H9 (cell line): Measurements from ENCODE around the gene MLKL. TPM values are rescaled to one million over a fixed set of nuclear protein-coding genes. Genes with fewer than 3 reads are reported as not detected.

Experiments
- DNase-seq: peaks from one replicate; pipeline ENCODE4 v3.0.0-alpha.2; 2017
- H2AFZ ChIP-seq: one replicate; pipeline ENCODE4 v1.6.1; 2013; ENCODE audit warnings: mild to moderate bottlenecking, low read length, control low read depth, moderate library complexity
- H2AK5ac ChIP-seq: 2 replicates; pipeline ENCODE4 v1.6.1; 2013; ENCODE audit warnings: low read length, control low read depth, mixed read lengths; ENCODE audit not compliant: insufficient read length
- H2BK120ac ChIP-seq: one replicate; pipeline ENCODE4 v1.6.1; 2013; ENCODE audit warnings: low read depth, mild to moderate bottlenecking, low read length, control low read depth, inconsistent platforms; ENCODE audit not compliant: poor library complexity, severe bottlenecking
- H2BK12ac ChIP-seq: 2 replicates; pipeline ENCODE4 v1.6.1; 2013; ENCODE audit warnings: low read length, control low read depth, mixed read lengths, low read depth; ENCODE audit not compliant: insufficient read length
- H2BK15ac ChIP-seq: 2 replicates; pipeline ENCODE4 v1.6.1; 2013; ENCODE audit warnings: low read depth, low read length, control low read depth
- H2BK20ac ChIP-seq: one replicate; pipeline ENCODE4 v1.6.1; 2013; ENCODE audit warnings: low read depth, mild to moderate bottlenecking, low read length, control low read depth, inconsistent platforms; ENCODE audit not compliant: poor library complexity, severe bottlenecking
- H2BK5ac ChIP-seq: 2 replicates; pipeline ENCODE4 v1.6.1; 2013; ENCODE audit warnings: low read length, control low read depth, mixed read lengths; ENCODE audit not compliant: insufficient read length
- H3K14ac ChIP-seq: 2 replicates; pipeline ENCODE4 v1.6.1; 2013; ENCODE audit warnings: low read length, control low read depth; ENCODE audit not compliant: insufficient read depth
- H3K18ac ChIP-seq: 2 replicates; pipeline ENCODE4 v1.6.1; 2013; ENCODE audit warnings: low read depth, mild to moderate bottlenecking, mixed read lengths, low read length, control low read depth; ENCODE audit not compliant: insufficient read length
- H3K23ac ChIP-seq: 2 replicates; pipeline ENCODE4 v1.6.1; 2013; ENCODE audit warnings: low read length, control low read depth, mixed read lengths, low read depth; ENCODE audit not compliant: insufficient read length
- H3K23me2 ChIP-seq: 2 replicates; pipeline ENCODE4 v1.6.1; 2013; ENCODE audit warnings: low read depth, mild to moderate bottlenecking, mixed read lengths, low read length, control low read depth; ENCODE audit not compliant: insufficient read length, poor library complexity, severe bottlenecking
- H3K27ac ChIP-seq: 2 replicates; pipeline ENCODE4 v1.5.1; 2013; ENCODE audit warnings: low read length, control low read depth, mixed read lengths, low read depth; ENCODE audit not compliant: insufficient read length
- H3K27me3 ChIP-seq: 2 replicates; pipeline ENCODE4 v1.6.1; 2013; ENCODE audit warnings: low read length, control low read depth, inconsistent platforms; ENCODE audit not compliant: insufficient read depth
- H3K4ac ChIP-seq: 2 replicates; pipeline ENCODE4 v1.6.1; 2013; ENCODE audit warnings: low read depth, mild to moderate bottlenecking, control low read depth, inconsistent platforms, low read length, moderate library complexity
- H3K4me1 ChIP-seq: 2 replicates; pipeline ENCODE4 v1.6.1; 2013; ENCODE audit warnings: low read length, control low read depth, inconsistent platforms; ENCODE audit not compliant: insufficient read depth
- H3K4me2 ChIP-seq: 2 replicates; pipeline ENCODE4 v1.6.1; 2013; ENCODE audit warnings: low read length, control low read depth, mixed read lengths; ENCODE audit not compliant: insufficient read length, insufficient read depth
- H3K56ac ChIP-seq: 2 replicates; pipeline ENCODE4 v1.6.1; 2013; ENCODE audit warnings: low read depth, mild to moderate bottlenecking, mixed read lengths, low read length, control low read depth; ENCODE audit not compliant: insufficient read length
- H3K79me1 ChIP-seq: 2 replicates; pipeline ENCODE4 v1.6.1; 2013; ENCODE audit warnings: low read depth, mild to moderate bottlenecking, moderate library complexity, low read length, control low read depth, inconsistent platforms; ENCODE audit not compliant: insufficient read depth, poor library complexity, severe bottlenecking
- H3K79me2 ChIP-seq: 2 replicates; pipeline ENCODE4 v1.6.1; 2013; ENCODE audit warnings: low read length, control low read depth, inconsistent platforms; ENCODE audit not compliant: insufficient read depth
- H3K9ac ChIP-seq: 2 replicates; pipeline ENCODE4 v1.6.1; 2013; ENCODE audit warnings: low read length, control low read depth, mixed read lengths; ENCODE audit not compliant: insufficient read length; ENCODE audit errors: extremely low read depth
- H3K9me3 ChIP-seq: one replicate; pipeline ENCODE4 v1.6.1; 2013; ENCODE audit warnings: low read depth, low read length, inconsistent platforms; ENCODE audit not compliant: control insufficient read depth
- H3T11ph ChIP-seq: one replicate; pipeline ENCODE4 v1.6.1; 2013; ENCODE audit warnings: mild to moderate bottlenecking, low read length, control low read depth, inconsistent platforms
- H4K20me1 ChIP-seq: one replicate; pipeline ENCODE4 v1.6.1; 2013; ENCODE audit not compliant: control insufficient read depth, insufficient read length, insufficient read depth
- H4K5ac ChIP-seq: 2 replicates; pipeline ENCODE4 v1.6.1; 2013; ENCODE audit warnings: low read depth, mild to moderate bottlenecking, mixed read lengths, low read length, control low read depth; ENCODE audit not compliant: insufficient read length
- H4K8ac ChIP-seq: replicated peaks from 2 replicates; pipeline ENCODE4 v1.6.1; 2013; ENCODE audit warnings: low read length, control low read depth, mixed read lengths, low read depth; ENCODE audit not compliant: insufficient read length
- H4K91ac ChIP-seq: 2 replicates; pipeline ENCODE4 v1.6.1; 2013; ENCODE audit warnings: low read depth, mild to moderate bottlenecking, moderate library complexity, mixed read lengths, low read length, control low read depth; ENCODE audit not compliant: insufficient read length
- H3K27ac Mint-ChIP-seq, 3 experiments: 2 replicates in 2 of 3; 3 replicates in 1 of 3; pipeline ENCODE4 v1.8.0; 2020 to 2021; ENCODE audit warnings: mixed read lengths in 3 of 3, mild to moderate bottlenecking in 1 of 3, moderate library complexity in 1 of 3
- H3K27me3 Mint-ChIP-seq: 2 replicates; pipeline ENCODE4 v1.8.0; 2021; ENCODE audit warnings: low read depth, mild to moderate bottlenecking, moderate library complexity, mixed read lengths
- H3K36me3 Mint-ChIP-seq, 3 experiments: 2 replicates in 2 of 3; 3 replicates in 1 of 3; pipeline ENCODE4 v1.8.0; 2020 to 2021; ENCODE audit warnings: low read depth in 3 of 3, mixed read lengths in 3 of 3; ENCODE audit not compliant: insufficient read depth in 1 of 3
- H3K4me1 Mint-ChIP-seq, 2 experiments: 2 replicates each; pipeline ENCODE4 v1.8.0; 2020; ENCODE audit warnings: mixed read lengths in 2 of 2
- H3K4me3 Mint-ChIP-seq, 2 experiments: 2 replicates in 1 of 2; 3 replicates in 1 of 2; pipeline ENCODE4 v1.8.0; 2020 to 2021; ENCODE audit warnings: mild to moderate bottlenecking in 2 of 2, mixed read lengths in 2 of 2, moderate library complexity in 1 of 2
- H3K9me3 Mint-ChIP-seq, 2 experiments: 2 replicates in 1 of 2; 3 replicates in 1 of 2; pipeline ENCODE4 v1.8.0; 2020; ENCODE audit warnings: mild to moderate bottlenecking in 2 of 2, mixed read lengths in 2 of 2, moderate library complexity in 1 of 2
- WGBS: extraction: QIAGEN DNeasy Blood & Tissue Kit; methylation state at CpG from one replicate; pipeline ENCODE4 v1.1.7; 2013; ENCODE audit warnings: missing lambda C conversion rate, low lambda C conversion rate, mixed read lengths; ENCODE audit not compliant: insufficient read length; ENCODE audit errors: extremely low coverage; 5-methylcytosine and 5-hydroxymethylcytosine counted together
- total RNA-seq: library from RNA; stranded (reverse); gene quantifications from 2 replicates; pipeline ENCODE4 v1.2.1, GENCODE V29; 2021
- TF ChIP-seq, protein P1 (sequence below): fragments of 200-600 bp; sonication (generic); conservative IDR thresholded peaks from 3 replicates; pipeline ENCODE4 v1.8.0; 2021; ENCODE audit warnings: antibody characterized with exemption, mild to moderate bottlenecking

The MLKL gene
- total RNA-seq, 1 experiment from 2014 or later = 0.37 TPM

DNA sequence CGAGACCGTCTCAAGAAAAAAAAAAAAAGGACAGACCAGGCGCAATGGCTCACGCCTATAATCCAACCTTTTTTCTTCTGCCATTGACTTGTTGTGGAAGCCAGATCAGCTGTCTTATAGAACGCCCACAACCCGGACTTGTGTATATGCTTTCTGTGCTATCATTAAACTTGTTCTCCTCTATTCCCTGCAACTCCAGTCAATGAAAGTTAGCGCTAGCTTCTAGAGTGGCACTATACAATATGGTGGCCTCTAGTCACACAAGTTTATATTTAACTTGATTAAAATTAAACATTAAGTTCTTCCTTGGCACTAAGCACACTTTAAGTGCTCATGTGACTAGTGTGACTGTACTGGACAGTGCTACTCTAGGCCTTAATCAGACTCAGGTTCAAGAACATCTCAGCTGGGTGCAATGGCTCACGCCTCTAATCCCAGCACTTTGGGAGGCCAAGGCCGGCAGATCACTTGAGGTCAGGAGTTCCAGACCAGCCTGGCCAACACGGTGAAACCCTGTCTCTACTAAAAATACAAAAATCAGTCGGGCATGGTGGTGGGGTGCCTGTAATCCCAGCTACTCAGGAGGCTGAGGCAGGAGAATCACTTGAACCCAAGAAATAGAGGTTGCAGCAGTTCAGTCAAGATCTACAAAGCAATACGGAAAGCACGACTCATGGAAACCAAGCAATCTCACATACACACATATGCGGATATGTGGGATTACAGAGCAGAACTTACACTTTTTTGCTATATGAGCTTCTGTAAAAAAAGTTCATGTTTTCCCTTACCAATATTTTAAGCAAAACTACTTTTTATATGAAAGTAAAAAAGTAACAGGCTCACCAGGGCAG lies 74.9 kb downstream of the MLKL start:
- H2BK15ac ChIP-seq = no peak overlapping the region
- H3K56ac ChIP-seq = no peak overlapping the region
- no peak overlapping the region for H4K91ac ChIP-seq
- no peak overlapping the region for H2BK120ac ChIP-seq
- H3K27me3 ChIP-seq = no peaks in the 10 kb centered on the region
- peaks cover 2% of the 10 kb centered on the region for H3K79me1 ChIP-seq
- no peak overlapping the region for H3K4me3 Mint-ChIP-seq
- H3K9me3 ChIP-seq = no peaks in the 10 kb centered on the region
- no peak overlapping the region for H3K27ac Mint-ChIP-seq
- H3K18ac ChIP-seq = no peak overlapping the region
- no peaks in the 10 kb centered on the region for H3K23me2 ChIP-seq
- no peak overlapping the region for H3K23ac ChIP-seq
- H2BK12ac ChIP-seq = no peak overlapping the region
- no peak overlapping the region for H4K8ac ChIP-seq
- H3K9me3 Mint-ChIP-seq = no peaks in the 10 kb centered on the region
- no peak overlapping the region for H3K4me2 ChIP-seq
- no peaks in the 10 kb centered on the region for H4K20me1 ChIP-seq
- H3K27me3 Mint-ChIP-seq = no peaks in the 10 kb centered on the region
- 0 out of 2 replicates have a peak, but pooled peaks cover 3% of the 10 kb centered on the region for H3K79me2 ChIP-seq
- TF ChIP-seq, protein P1, sequence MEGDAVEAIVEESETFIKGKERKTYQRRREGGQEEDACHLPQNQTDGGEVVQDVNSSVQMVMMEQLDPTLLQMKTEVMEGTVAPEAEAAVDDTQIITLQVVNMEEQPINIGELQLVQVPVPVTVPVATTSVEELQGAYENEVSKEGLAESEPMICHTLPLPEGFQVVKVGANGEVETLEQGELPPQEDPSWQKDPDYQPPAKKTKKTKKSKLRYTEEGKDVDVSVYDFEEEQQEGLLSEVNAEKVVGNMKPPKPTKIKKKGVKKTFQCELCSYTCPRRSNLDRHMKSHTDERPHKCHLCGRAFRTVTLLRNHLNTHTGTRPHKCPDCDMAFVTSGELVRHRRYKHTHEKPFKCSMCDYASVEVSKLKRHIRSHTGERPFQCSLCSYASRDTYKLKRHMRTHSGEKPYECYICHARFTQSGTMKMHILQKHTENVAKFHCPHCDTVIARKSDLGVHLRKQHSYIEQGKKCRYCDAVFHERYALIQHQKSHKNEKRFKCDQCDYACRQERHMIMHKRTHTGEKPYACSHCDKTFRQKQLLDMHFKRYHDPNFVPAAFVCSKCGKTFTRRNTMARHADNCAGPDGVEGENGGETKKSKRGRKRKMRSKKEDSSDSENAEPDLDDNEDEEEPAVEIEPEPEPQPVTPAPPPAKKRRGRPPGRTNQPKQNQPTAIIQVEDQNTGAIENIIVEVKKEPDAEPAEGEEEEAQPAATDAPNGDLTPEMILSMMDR = no peak
- no peak for DNase-seq
- WGBS = no CpG with 5 or more reads among the region's 14 CpGs
- no peak overlapping the region for H3K9ac ChIP-seq
- H2BK20ac ChIP-seq = no peak overlapping the region
- no peak overlapping the region for H2BK5ac ChIP-seq
- no peak overlapping the region for H2AK5ac ChIP-seq
- peaks cover 65 to 99% (median 97%) of the 10 kb centered on the region in 3 experiments for H3K36me3 Mint-ChIP-seq
- no peak overlapping the region for H4K5ac ChIP-seq
- H3K14ac ChIP-seq = no peak overlapping the region
- H3K27ac ChIP-seq = no peak overlapping the region
- no peak overlapping the region for H3K4ac ChIP-seq
- H3T11ph ChIP-seq = no peak overlapping the region
- H3K4me1 Mint-ChIP-seq = peaks cover 14 to 18% of the 10 kb centered on the region in 2 experiments
- H2AFZ ChIP-seq = no peak overlapping the region
- H3K4me1 ChIP-seq = no peaks in the 10 kb centered on the region
